GM18508 (cell line): ENCODE results near the gene STX10.

Experiments
- ATAC-seq: cut with Tn5 transposase; IDR thresholded peaks from one replicate; pipeline ENCODE4 v1.9.1; 2021; ENCODE audit warnings: moderate number of reproducible peaks; ENCODE audit not compliant: insufficient read depth, unreplicated experiment

The STX10 gene

GRCh38 chr19:13165162-13165997, 15.2 kb upstream of the STX10 start:
- no peak for ATAC-seq

GRCh38 chr19:13164343-13165161, 14.4 kb upstream of the STX10 start:
- no peak for ATAC-seq

- ATAC-seq = no peak
Observed at GRCh38 chr19:13163609-13164342, 13.6 kb upstream of the STX10 start.

- no peak for ATAC-seq
Observed at GRCh38 chr19:13162724-13163608, 12.8 kb upstream of the STX10 start.

- no peak for ATAC-seq
Observed at GRCh38 chr19:13160557-13160956, 10.4 kb upstream of the STX10 start.

GRCh38 chr19:13159713-13160112, 9.5 kb upstream of the STX10 start:
- ATAC-seq = no peak

GRCh38 chr19:13155472-13156359, 5.5 kb upstream of the STX10 start:
- no peak for ATAC-seq

- no peak for ATAC-seq
Observed at GRCh38 chr19:13154911-13155471, 4.8 kb upstream of the STX10 start.

- ATAC-seq = no peak
Observed at GRCh38 chr19:13154241-13154778, 4.1 kb upstream of the STX10 start.

GRCh38 chr19:13153569-13154240, 3.5 kb upstream of the STX10 start:
- ATAC-seq = no peak

GRCh38 chr19:13152974-13153568, 2.9 kb upstream of the STX10 start:
- ATAC-seq = no peak

GRCh38 chr19:13152356-13152973, 2.3 kb upstream of the STX10 start:
- ATAC-seq = no peak

GRCh38 chr19:13151605-13152355, 1.6 kb upstream of the STX10 start:
- no peak for ATAC-seq

- no peak for ATAC-seq
Observed at GRCh38 chr19:13150931-13151604, 893 bp upstream of the STX10 start.

- no peak for ATAC-seq
Observed at GRCh38 chr19:13149628-13150186, 468 bp downstream of the STX10 start.
